H9 (cell line): ENCODE results near the gene SNAP47. TPM values are rescaled to one million over a fixed set of nuclear protein-coding genes. Genes with fewer than 3 reads are reported as not detected.

Experiments used
- DNase-seq: peaks from one replicate; pipeline ENCODE4 v3.0.0-alpha.2; 2017
- H2AFZ ChIP-seq: one replicate; pipeline ENCODE4 v1.6.1; 2013; ENCODE audit warnings: mild to moderate bottlenecking, low read length, control low read depth, moderate library complexity
- H2AK5ac ChIP-seq: 2 replicates; pipeline ENCODE4 v1.6.1; 2013; ENCODE audit warnings: low read length, control low read depth, mixed read lengths; ENCODE audit not compliant: insufficient read length
- H2BK120ac ChIP-seq: one replicate; pipeline ENCODE4 v1.6.1; 2013; ENCODE audit warnings: low read depth, mild to moderate bottlenecking, low read length, control low read depth, inconsistent platforms; ENCODE audit not compliant: poor library complexity, severe bottlenecking
- H2BK12ac ChIP-seq: 2 replicates; pipeline ENCODE4 v1.6.1; 2013; ENCODE audit warnings: low read length, control low read depth, mixed read lengths, low read depth; ENCODE audit not compliant: insufficient read length
- H2BK15ac ChIP-seq: 2 replicates; pipeline ENCODE4 v1.6.1; 2013; ENCODE audit warnings: low read depth, low read length, control low read depth
- H2BK20ac ChIP-seq: one replicate; pipeline ENCODE4 v1.6.1; 2013; ENCODE audit warnings: low read depth, mild to moderate bottlenecking, low read length, control low read depth, inconsistent platforms; ENCODE audit not compliant: poor library complexity, severe bottlenecking
- H2BK5ac ChIP-seq: 2 replicates; pipeline ENCODE4 v1.6.1; 2013; ENCODE audit warnings: low read length, control low read depth, mixed read lengths; ENCODE audit not compliant: insufficient read length
- H3K14ac ChIP-seq: 2 replicates; pipeline ENCODE4 v1.6.1; 2013; ENCODE audit warnings: low read length, control low read depth; ENCODE audit not compliant: insufficient read depth
- H3K18ac ChIP-seq: 2 replicates; pipeline ENCODE4 v1.6.1; 2013; ENCODE audit warnings: low read depth, mild to moderate bottlenecking, mixed read lengths, low read length, control low read depth; ENCODE audit not compliant: insufficient read length
- H3K23ac ChIP-seq: 2 replicates; pipeline ENCODE4 v1.6.1; 2013; ENCODE audit warnings: low read length, control low read depth, mixed read lengths, low read depth; ENCODE audit not compliant: insufficient read length
- H3K23me2 ChIP-seq: 2 replicates; pipeline ENCODE4 v1.6.1; 2013; ENCODE audit warnings: low read depth, mild to moderate bottlenecking, mixed read lengths, low read length, control low read depth; ENCODE audit not compliant: insufficient read length, poor library complexity, severe bottlenecking
- H3K27ac ChIP-seq: 2 replicates; pipeline ENCODE4 v1.5.1; 2013; ENCODE audit warnings: low read length, control low read depth, mixed read lengths, low read depth; ENCODE audit not compliant: insufficient read length
- H3K27me3 ChIP-seq: 2 replicates; pipeline ENCODE4 v1.6.1; 2013; ENCODE audit warnings: low read length, control low read depth, inconsistent platforms; ENCODE audit not compliant: insufficient read depth
- H3K4ac ChIP-seq: 2 replicates; pipeline ENCODE4 v1.6.1; 2013; ENCODE audit warnings: low read depth, mild to moderate bottlenecking, control low read depth, inconsistent platforms, low read length, moderate library complexity
- H3K4me1 ChIP-seq: 2 replicates; pipeline ENCODE4 v1.6.1; 2013; ENCODE audit warnings: low read length, control low read depth, inconsistent platforms; ENCODE audit not compliant: insufficient read depth
- H3K4me2 ChIP-seq: 2 replicates; pipeline ENCODE4 v1.6.1; 2013; ENCODE audit warnings: low read length, control low read depth, mixed read lengths; ENCODE audit not compliant: insufficient read length, insufficient read depth
- H3K56ac ChIP-seq: 2 replicates; pipeline ENCODE4 v1.6.1; 2013; ENCODE audit warnings: low read depth, mild to moderate bottlenecking, mixed read lengths, low read length, control low read depth; ENCODE audit not compliant: insufficient read length
- H3K79me1 ChIP-seq: 2 replicates; pipeline ENCODE4 v1.6.1; 2013; ENCODE audit warnings: low read depth, mild to moderate bottlenecking, moderate library complexity, low read length, control low read depth, inconsistent platforms; ENCODE audit not compliant: insufficient read depth, poor library complexity, severe bottlenecking
- H3K79me2 ChIP-seq: 2 replicates; pipeline ENCODE4 v1.6.1; 2013; ENCODE audit warnings: low read length, control low read depth, inconsistent platforms; ENCODE audit not compliant: insufficient read depth
- H3K9ac ChIP-seq: 2 replicates; pipeline ENCODE4 v1.6.1; 2013; ENCODE audit warnings: low read length, control low read depth, mixed read lengths; ENCODE audit not compliant: insufficient read length; ENCODE audit errors: extremely low read depth
- H3K9me3 ChIP-seq: one replicate; pipeline ENCODE4 v1.6.1; 2013; ENCODE audit warnings: low read depth, low read length, inconsistent platforms; ENCODE audit not compliant: control insufficient read depth
- H3T11ph ChIP-seq: one replicate; pipeline ENCODE4 v1.6.1; 2013; ENCODE audit warnings: mild to moderate bottlenecking, low read length, control low read depth, inconsistent platforms
- H4K20me1 ChIP-seq: one replicate; pipeline ENCODE4 v1.6.1; 2013; ENCODE audit not compliant: control insufficient read depth, insufficient read length, insufficient read depth
- H4K5ac ChIP-seq: 2 replicates; pipeline ENCODE4 v1.6.1; 2013; ENCODE audit warnings: low read depth, mild to moderate bottlenecking, mixed read lengths, low read length, control low read depth; ENCODE audit not compliant: insufficient read length
- H4K8ac ChIP-seq: replicated peaks from 2 replicates; pipeline ENCODE4 v1.6.1; 2013; ENCODE audit warnings: low read length, control low read depth, mixed read lengths, low read depth; ENCODE audit not compliant: insufficient read length
- H4K91ac ChIP-seq: 2 replicates; pipeline ENCODE4 v1.6.1; 2013; ENCODE audit warnings: low read depth, mild to moderate bottlenecking, moderate library complexity, mixed read lengths, low read length, control low read depth; ENCODE audit not compliant: insufficient read length
- H3K27ac Mint-ChIP-seq, 3 experiments: 2 replicates in 2 of 3; 3 replicates in 1 of 3; pipeline ENCODE4 v1.8.0; 2020 to 2021; ENCODE audit warnings: mixed read lengths in 3 of 3, mild to moderate bottlenecking in 1 of 3, moderate library complexity in 1 of 3
- H3K27me3 Mint-ChIP-seq: 2 replicates; pipeline ENCODE4 v1.8.0; 2021; ENCODE audit warnings: low read depth, mild to moderate bottlenecking, moderate library complexity, mixed read lengths
- H3K36me3 Mint-ChIP-seq, 3 experiments: 2 replicates in 2 of 3; 3 replicates in 1 of 3; pipeline ENCODE4 v1.8.0; 2020 to 2021; ENCODE audit warnings: low read depth in 3 of 3, mixed read lengths in 3 of 3; ENCODE audit not compliant: insufficient read depth in 1 of 3
- H3K4me1 Mint-ChIP-seq, 2 experiments: 2 replicates each; pipeline ENCODE4 v1.8.0; 2020; ENCODE audit warnings: mixed read lengths in 2 of 2
- H3K4me3 Mint-ChIP-seq, 2 experiments: 2 replicates in 1 of 2; 3 replicates in 1 of 2; pipeline ENCODE4 v1.8.0; 2020 to 2021; ENCODE audit warnings: mild to moderate bottlenecking in 2 of 2, mixed read lengths in 2 of 2, moderate library complexity in 1 of 2
- H3K9me3 Mint-ChIP-seq, 2 experiments: 2 replicates in 1 of 2; 3 replicates in 1 of 2; pipeline ENCODE4 v1.8.0; 2020; ENCODE audit warnings: mild to moderate bottlenecking in 2 of 2, mixed read lengths in 2 of 2, moderate library complexity in 1 of 2
- CTCF ChIP-seq: fragments of 200-600 bp; sonication (generic); conservative IDR thresholded peaks from 3 replicates; pipeline ENCODE4 v1.8.0; 2021; ENCODE audit warnings: antibody characterized with exemption, mild to moderate bottlenecking
- WGBS: extraction: QIAGEN DNeasy Blood & Tissue Kit; methylation state at CpG from one replicate; pipeline ENCODE4 v1.1.7; 2013; ENCODE audit warnings: missing lambda C conversion rate, low lambda C conversion rate, mixed read lengths; ENCODE audit not compliant: insufficient read length; ENCODE audit errors: extremely low coverage; 5-methylcytosine and 5-hydroxymethylcytosine counted together
- total RNA-seq: library from RNA; stranded (reverse); gene quantifications from 2 replicates; pipeline ENCODE4 v1.2.1, GENCODE V29; 2021

SNAP47 gene
- total RNA-seq, 1 experiment from 2014 or later: 44.1 TPM

- no peaks in the 10 kb centered on the region for H3K36me3 Mint-ChIP-seq
- Histone ChIP-seq H4K91ac (no peak overlapping the region), H3K79me1 (no peaks in the 10 kb centered on the region), H3K4me1 (no peaks in the 10 kb centered on the region), H2AK5ac (no peak overlapping the region), H2BK15ac (no peak overlapping the region), H3K18ac (no peak overlapping the region), H4K5ac (no peak overlapping the region), H4K20me1 (no peaks in the 10 kb centered on the region), H3K27me3 (no peaks in the 10 kb centered on the region), H3K27ac (no peak overlapping the region), H3K79me2 (no peaks in the 10 kb centered on the region), H3K56ac (no peak overlapping the region), H3K23ac (no peak overlapping the region), H3K9ac (no peak overlapping the region), H2BK120ac (no peak overlapping the region), H2BK12ac (no peak overlapping the region), H4K8ac (no peak overlapping the region), H2BK20ac (no peak overlapping the region), H2AFZ (no peak overlapping the region), H2BK5ac (no peak overlapping the region), H3K4me2 (no peak overlapping the region), H3K23me2 (no peaks in the 10 kb centered on the region), H3K4ac (no peak overlapping the region), H3T11ph (no peak overlapping the region), H3K9me3 (no peaks in the 10 kb centered on the region), H3K14ac (no peak overlapping the region; the same call in 1 of the 2 replicates)
- H3K4me3 Mint-ChIP-seq: no peak overlapping the region
- H3K9me3 Mint-ChIP-seq: no peaks in the 10 kb centered on the region
- DNase-seq: no peak
- peaks cover 33% of the 10 kb centered on the region for H3K27me3 Mint-ChIP-seq
- no peak for TF ChIP-seq CTCF
- H3K4me1 Mint-ChIP-seq: peaks cover 8 to 26% of the 10 kb centered on the region in 2 experiments
- no CpG with 5 or more reads among the region's 11 CpGs for WGBS
- H3K27ac Mint-ChIP-seq: no peak overlapping the region; a peak in 1 of 7 replicates
Measured at GRCh38 chr1:227794817-227795192, 59.6 kb downstream of the SNAP47 start.
